B cell (primary cell): ENCODE measurements around the gene RELL2.

ENCODE experiments used
- CTCF ChIP-seq: fragments of 200-600 bp; IDR thresholded peaks from one replicate; pipeline ENCODE4 v1.8.0; 2022; ENCODE audit warnings: antibody characterized with exemption, mild to moderate bottlenecking
- EZH2 ChIP-seq: IDR thresholded peaks from 2 replicates; pipeline ENCODE4 v1.6.1; 2012; ENCODE audit warnings: borderline replicate concordance, low read depth, mild to moderate bottlenecking, moderate library complexity, low read length; ENCODE audit not compliant: insufficient read depth, poor library complexity, severe bottlenecking

GRCh38 chr5:141611289-141611688 lies 25.5 kb upstream of the RELL2 start:
- no peak for TF ChIP-seq EZH2
- TF ChIP-seq CTCF = no peak
